Activated CD8-positive, alpha-beta memory T cell treated with anti-CD3 and anti-CD28 coated beads, Interleukin-2, amount 50 U/mL, for 1 hour (primary cell): ENCODE measurements around the gene FAM124B.

ENCODE experiments used
- DNase-seq: peaks from one replicate; pipeline ENCODE4 v3.0.0-alpha.2; 2020; ENCODE audit errors: extremely low read depth

The FAM124B gene, protein sequence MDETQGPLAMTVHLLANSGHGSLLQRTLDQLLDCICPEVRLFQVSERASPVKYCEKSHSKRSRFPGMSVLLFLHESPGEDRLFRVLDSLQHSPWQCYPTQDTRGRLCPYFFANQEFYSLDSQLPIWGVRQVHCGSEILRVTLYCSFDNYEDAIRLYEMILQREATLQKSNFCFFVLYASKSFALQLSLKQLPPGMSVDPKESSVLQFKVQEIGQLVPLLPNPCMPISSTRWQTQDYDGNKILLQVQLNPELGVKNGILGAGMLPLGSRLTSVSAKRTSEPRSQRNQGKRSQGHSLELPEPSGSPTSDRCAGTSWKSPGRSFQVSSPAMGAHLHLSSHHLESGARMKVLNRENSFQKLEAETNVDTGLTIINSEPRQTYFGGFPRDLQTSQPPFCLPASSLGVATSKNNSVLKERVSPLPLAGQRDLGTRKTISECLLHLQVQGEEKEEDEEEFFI

GRCh38 chr2:224401641-224402342, at the start of gene FAM124B:
Gene FAM124B (minus strand): TSS chr2:224402107. CDS start chr2:224401768, 339 bp downstream.
- DNase-seq: no peak

GRCh38 chr2:224449212-224450147, 47.6 kb upstream of the FAM124B start:
- no peak for DNase-seq

GRCh38 chr2:224448236-224448635, 46.3 kb upstream of the FAM124B start:
- DNase-seq: no peak

DNA sequence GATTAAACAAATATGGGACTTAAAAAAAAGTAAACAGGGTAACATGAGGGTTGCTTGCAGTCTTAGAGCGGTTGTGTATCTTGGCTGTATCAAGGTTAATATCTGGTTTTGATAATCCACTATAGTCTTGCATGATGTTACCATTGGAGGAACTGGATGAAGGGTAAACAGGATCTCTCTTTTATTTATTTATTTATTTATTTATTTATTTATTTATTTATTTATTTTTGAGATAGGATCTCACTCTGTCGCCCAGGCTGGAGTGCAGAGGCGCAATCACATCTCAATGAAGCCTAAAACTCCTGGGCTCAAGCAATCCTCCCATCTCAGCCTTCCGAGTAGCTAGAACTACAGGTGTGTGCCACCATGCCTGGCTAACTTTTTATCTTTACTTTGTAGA, 42.9 kb upstream of the FAM124B start:
- DNase-seq: no peak

- DNase-seq: no peak
These were observed 42.1 kb upstream of the FAM124B start for GRCh38 chr2:224444021-224444420.

- no peak for DNase-seq
These were observed 40.4 kb upstream of the FAM124B start for GRCh38 chr2:224442071-224442967.

DNA sequence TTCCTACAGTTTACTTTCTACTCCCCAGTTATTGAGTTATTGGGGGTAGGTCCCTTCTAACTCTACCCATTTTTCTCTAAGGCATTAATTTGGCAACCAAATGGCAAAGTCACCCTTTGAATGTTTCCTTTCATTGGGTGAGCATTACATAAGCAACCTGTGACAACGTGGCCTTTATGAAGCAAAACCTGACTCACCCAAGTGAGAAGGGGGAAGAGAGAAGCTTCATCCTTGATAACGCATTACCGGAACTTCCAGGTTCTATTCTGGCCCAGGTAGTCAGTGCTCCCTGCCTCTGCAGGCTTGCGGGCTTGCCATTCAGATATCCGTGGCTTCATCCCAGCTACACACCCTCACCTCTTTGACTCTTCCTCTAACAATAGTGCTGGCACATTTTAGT, 39.1 kb upstream of the FAM124B start:
- DNase-seq: no peak

DNA sequence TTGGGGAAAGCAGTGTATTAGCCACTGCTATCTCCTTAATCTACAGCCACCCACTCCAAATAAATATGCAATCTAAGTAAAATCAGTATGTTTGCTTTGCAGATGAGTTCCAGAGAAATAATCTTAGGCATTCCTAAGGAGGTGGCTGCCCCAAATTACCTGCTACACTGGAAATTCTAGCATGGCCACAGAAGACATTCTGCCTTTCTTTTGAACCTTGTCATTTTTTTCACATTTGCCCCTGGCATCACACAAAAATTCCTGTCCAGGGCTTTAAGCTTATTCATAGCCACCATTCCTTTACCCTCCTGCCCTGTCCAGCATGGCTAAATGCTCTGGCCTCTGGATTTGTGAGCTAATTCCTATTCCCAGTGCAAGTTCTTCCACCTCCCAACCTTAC, 36.8 kb upstream of the FAM124B start:
- DNase-seq: no peak

DNA sequence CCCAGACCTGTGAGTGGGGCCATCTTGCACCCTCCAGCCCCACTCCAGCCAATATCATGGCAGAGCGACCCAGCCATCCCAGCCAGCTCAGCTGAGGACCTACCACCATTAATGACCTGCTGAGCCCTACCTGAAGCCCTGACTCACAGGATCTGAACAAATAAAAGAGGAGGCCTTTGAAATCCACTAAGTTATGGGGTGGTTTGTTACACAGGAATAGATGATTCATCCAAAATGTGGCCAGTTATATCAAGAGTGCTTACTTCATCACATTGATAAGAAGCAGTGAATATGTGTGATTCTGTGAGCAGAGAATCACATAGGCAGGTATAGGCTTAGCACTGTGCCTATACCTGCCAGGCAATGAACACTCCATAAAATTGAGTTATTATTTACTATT, 34.7 kb upstream of the FAM124B start:
- no peak for DNase-seq

DNA sequence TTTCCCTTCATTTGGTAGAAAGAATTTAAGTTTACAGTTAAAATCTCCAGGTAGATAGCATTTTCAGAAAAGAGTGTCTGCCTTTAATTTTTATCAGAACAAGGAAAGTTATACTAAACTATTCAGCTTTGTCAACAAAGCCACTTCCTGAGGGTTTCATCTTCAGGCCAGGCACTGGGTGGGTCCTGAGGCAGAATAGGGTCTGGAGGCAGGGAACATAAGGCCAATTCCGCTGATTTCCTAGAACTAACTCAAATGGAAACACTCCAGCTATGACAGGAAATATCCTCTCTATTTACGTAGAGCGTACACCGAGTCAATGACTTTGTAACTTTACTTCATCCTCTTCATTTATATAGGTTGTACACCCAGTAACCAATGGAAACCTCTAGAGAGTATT, 32.7 kb upstream of the FAM124B start:
- DNase-seq: no peak

DNA sequence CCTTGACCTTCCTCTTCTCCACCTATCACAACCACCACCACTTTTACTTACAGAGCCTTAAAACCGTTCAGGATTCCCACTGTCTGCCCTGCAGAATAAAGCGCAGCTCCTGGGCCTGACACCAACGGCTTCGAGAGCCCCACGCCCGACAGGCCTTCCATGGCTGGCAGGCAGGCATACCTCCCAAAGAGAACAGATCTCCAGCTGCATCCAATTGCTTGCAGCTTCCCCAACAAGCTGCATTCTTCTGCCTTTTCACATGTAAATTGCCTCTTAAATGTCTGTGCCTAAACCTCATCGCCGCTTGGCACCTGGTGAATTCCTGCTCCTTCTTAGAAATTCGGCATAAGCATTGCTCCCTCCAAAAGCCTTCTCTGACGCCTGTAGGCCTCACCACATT, 31.5 kb upstream of the FAM124B start:
- no peak for DNase-seq

GRCh38 chr2:224432003-224432579, 30.2 kb upstream of the FAM124B start:
- no peak for DNase-seq

DNA sequence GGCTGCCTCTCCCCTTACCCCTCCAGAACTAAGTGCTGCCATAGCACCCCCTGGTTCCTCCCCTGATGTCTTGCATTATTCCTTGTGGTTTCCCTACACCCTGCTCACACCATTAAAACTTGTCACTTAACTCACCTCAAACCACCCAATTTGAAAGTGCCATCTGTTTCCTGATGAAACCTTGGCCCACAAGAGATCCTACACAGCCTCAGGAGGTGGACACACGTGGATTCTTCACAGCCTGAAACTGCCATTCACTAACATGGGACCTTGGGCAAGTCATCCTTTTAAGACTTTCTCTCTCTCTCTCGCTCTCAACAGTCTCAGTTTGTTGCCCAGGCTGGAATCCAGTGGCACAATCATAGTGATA, 27.5 kb upstream of the FAM124B start:
- no peak for DNase-seq

DNA sequence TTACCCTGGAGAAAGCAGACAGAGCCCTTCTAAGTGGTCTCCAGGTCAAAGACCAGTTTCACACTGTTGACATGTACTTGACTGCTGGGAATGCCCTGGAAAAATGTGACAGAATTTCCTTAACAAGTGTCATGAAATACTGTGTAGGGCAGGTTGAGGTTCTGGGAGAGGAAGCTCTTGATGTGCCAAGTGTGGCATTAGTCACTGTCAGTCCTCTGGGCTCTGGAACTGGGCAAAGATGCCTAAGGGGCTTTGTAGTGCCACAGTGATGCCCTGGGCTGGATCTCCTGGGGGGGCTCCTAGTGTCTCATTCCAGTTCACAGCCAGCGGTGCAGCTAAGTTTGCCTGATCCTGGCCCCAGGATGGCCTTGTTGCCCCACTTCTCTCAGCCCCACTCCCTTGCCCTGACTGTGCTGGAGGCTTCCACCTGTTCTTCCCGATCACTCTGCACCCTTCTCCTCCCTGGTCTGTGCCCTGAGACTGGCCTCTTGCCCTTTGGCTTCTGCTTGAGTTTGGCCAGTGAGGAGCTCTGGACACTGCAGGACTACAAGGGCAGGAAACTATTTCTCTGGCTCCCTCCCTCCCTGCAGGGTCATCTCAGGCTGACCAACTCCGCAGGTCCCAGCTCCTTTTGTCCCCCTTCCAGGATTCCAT, 27.0 kb upstream of the FAM124B start:
- DNase-seq: no peak

- no peak for DNase-seq
These were observed 25.6 kb upstream of the FAM124B start for GRCh38 chr2:224427471-224427870.

GRCh38 chr2:224426656-224427055, 24.7 kb upstream of the FAM124B start:
- DNase-seq: no peak

DNA sequence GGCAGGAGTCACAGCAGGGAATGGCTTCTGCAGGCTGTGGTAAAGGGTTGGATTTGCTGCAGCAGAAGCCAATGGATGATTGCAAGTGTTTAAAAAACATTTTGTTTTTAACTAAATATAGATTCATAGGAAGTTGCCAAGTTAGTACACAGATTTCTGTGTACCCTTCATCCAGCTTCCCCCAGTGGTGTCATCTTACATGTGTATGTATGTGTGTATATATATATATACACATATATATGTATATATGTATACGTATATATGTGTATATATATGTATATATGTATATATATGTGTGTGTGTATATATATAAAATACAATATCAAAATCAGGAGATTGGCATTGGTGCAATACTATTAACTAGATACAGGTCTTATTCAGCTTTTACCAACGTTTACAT, 19.2 kb upstream of the FAM124B start:
- no peak for DNase-seq

- DNase-seq: no peak
These were observed 16.0 kb upstream of the FAM124B start for GRCh38 chr2:224417947-224418346.

DNA sequence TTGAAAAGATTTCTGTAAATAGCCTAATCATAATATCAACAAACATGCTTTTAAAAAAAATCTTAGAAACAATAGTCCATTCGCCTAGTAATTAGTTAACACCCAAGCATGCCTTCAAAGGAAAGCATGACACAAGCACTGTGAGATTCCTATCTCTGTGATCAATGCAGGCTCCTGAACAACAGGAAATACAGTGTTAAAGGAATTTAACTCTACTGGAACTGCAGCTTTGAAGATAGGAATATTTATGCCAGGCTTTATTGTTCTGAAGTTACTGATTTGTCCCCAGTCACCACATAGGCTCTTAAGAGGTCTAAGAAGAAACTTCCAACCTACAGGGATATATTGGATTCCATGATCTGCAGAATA, 15.4 kb upstream of the FAM124B start:
- no peak for DNase-seq

- no peak for DNase-seq
These were observed 14.9 kb upstream of the FAM124B start for GRCh38 chr2:224416656-224417360.
